HL-60 (cell line): ENCODE measurements around the gene ZNF672.
"Not testable (repeated sequence)": the region's sequence is repeated elsewhere in the genome, so short reads cannot be mapped to it uniquely, and the experiment has no call there.

Experiments used
- DNase-seq, 2 experiments: peaks; one replicate each; pipeline ENCODE4 v3.0.0-alpha.2; 2010 to 2020; ENCODE audit warnings: low read depth in 1 of 2, low spot score in 1 of 2
- H3K27ac ChIP-seq: fragments of 250-450 bp; sonication (Bioruptor Pico); replicated peaks from 2 replicates; pipeline ENCODE4 v1.5.1; 2020; ENCODE audit warnings: mild to moderate bottlenecking, moderate library complexity
- H3K27me3 ChIP-seq: fragments of 250-450 bp; sonication (Bioruptor Pico); 2 replicates; pipeline ENCODE4 v1.5.1; 2021; ENCODE audit warnings: mild to moderate bottlenecking, moderate library complexity; ENCODE audit not compliant: insufficient read depth, poor library complexity, severe bottlenecking
- H3K4me3 ChIP-seq: replicated peaks from 2 replicates; pipeline ENCODE4 v1.5.1; 2011; ENCODE audit warnings: mild to moderate bottlenecking, control low read depth, low read length; ENCODE audit not compliant: insufficient read depth
- CTCF ChIP-seq: IDR thresholded peaks from one replicate; pipeline ENCODE4 v1.5.1; 2011; ENCODE audit warnings: low read length, control low read depth, inconsistent platforms; ENCODE audit not compliant: insufficient read depth
- GABPA ChIP-seq: IDR thresholded peaks from 2 replicates; pipeline ENCODE4 v1.6.1; 2012; ENCODE audit warnings: low read depth
- POLR2AphosphoS5 ChIP-seq: IDR thresholded peaks from 2 replicates; pipeline ENCODE4 v1.6.1; 2012; ENCODE audit warnings: low read depth
- REST ChIP-seq: IDR thresholded peaks from 2 replicates; pipeline ENCODE4 v1.6.1; 2012; ENCODE audit warnings: low read depth; ENCODE audit not compliant: insufficient replicate concordance
- SPI1 ChIP-seq: IDR thresholded peaks from 2 replicates; pipeline ENCODE4 v1.6.1; 2012; ENCODE audit warnings: low read depth, mild to moderate bottlenecking, borderline replicate concordance

ZNF672 gene

GRCh38 chr1:248800459-248800858, 37.6 kb upstream of the ZNF672 start:
- no peak for TF ChIP-seq POLR2AphosphoS5
- TF ChIP-seq GABPA = no peak
- TF ChIP-seq SPI1 = no peak
- TF ChIP-seq CTCF = no peak
- TF ChIP-seq REST = no peak
- H3K27me3 ChIP-seq = no peaks in the 10 kb centered on the region
- no peak for DNase-seq

GRCh38 chr1:248802454-248802853, 35.6 kb upstream of the ZNF672 start:
- DNase-seq = no peak
- Histone ChIP-seq H3K27me3 (no peaks in the 10 kb centered on the region), H3K27ac (no peak overlapping the region), H3K4me3 (no peak overlapping the region)
- TF ChIP-seq GABPA (no peak), POLR2AphosphoS5 (no peak), CTCF (no peak), REST (no peak), SPI1 (no peak)

More at GRCh38 chr1:248800459-248800858, 37.6 kb upstream of the ZNF672 start:
- Histone ChIP-seq H3K27ac (no peak overlapping the region), H3K4me3 (no peak overlapping the region)

GRCh38 chr1:248803501-248803900, 34.5 kb upstream of the ZNF672 start:
- DNase-seq, H3K27me3 ChIP-seq, H3K4me3 ChIP-seq: not testable (repeated sequence)
- H3K27ac ChIP-seq = peak overlapping the region; percentile 88

GRCh38 chr1:248804771-248805681, 33.0 kb upstream of the ZNF672 start:
- DNase-seq = peak in 1 of 2 experiments; percentile 90
- Histone ChIP-seq H3K27ac (peak overlapping the region; percentile 88), H3K4me3 (0 out of 2 replicates have a peak overlapping the region, but pooled peaks have one; percentile 3), H3K27me3 (no peaks in the 10 kb centered on the region)
- TF ChIP-seq SPI1 (peak; percentile 73; the same call in 1 of the 2 replicates), POLR2AphosphoS5 (peak; percentile 53; the same call in 1 of the 2 replicates), GABPA (no peak), CTCF (no peak)
